SK-N-SH (cell line): Measurements from ENCODE around the gene VIPR2. TPM values are rescaled to one million over a fixed set of nuclear protein-coding genes. Genes with fewer than 3 reads are reported as not detected.

ENCODE experiments used
- CTCF ChIA-PET: fragments of 300-600, 350-600 bp; formaldehyde crosslinking; extraction: SDS; loops from one replicate; lab custom pipeline; 2021; lab: Yijun Ruan, JAX
- POLR2A ChIA-PET: fragments of 350-600 bp; sonication (Branson Sonifier 250); formaldehyde crosslinking; extraction: SDS; loops from one replicate; lab custom pipeline; 2020; ENCODE audit warnings: antibody characterized with exemption, inconsistent platforms; lab: Yijun Ruan, JAX
- DNase-seq: peaks from one replicate; pipeline ENCODE4 v3.0.0; 2012
- H2AFZ ChIP-seq: fragments of 200-600 bp; sonication (generic); 2 replicates; pipeline ENCODE4 v1.8.1; 2016; ENCODE audit warnings: antibody characterized with exemption, mild to moderate bottlenecking, low read depth
- H3F3A ChIP-seq: fragments of 200-600 bp; sonication (generic); replicated peaks from 2 replicates; pipeline ENCODE3; 2016; ENCODE audit warnings: antibody characterized with exemption, mild to moderate bottlenecking; ENCODE audit not compliant: insufficient read depth
- H3K27ac ChIP-seq, 2 experiments: fragments of 200-500 bp in 1 of 2; fragments of 200-600 bp in 1 of 2; sonication (Bioruptor generic) in 1 of 2; sonication (generic), shearing (Covaris generic) in 1 of 2; 2 replicates each; pipeline versions ENCODE4 v1.5.1 to v1.6.1; 2014 to 2016; ENCODE audit warnings: low read depth in 2 of 2, inconsistent platforms in 1 of 2, low read length in 1 of 2, mild to moderate bottlenecking in 1 of 2, mixed read lengths in 1 of 2
- H3K27me3 ChIP-seq: fragments of 200-600 bp; sonication (generic), shearing (Covaris generic); 2 replicates; pipeline ENCODE4 v1.6.1; 2016; ENCODE audit warnings: mixed run types; ENCODE audit not compliant: insufficient read depth
- H3K36me3 ChIP-seq, 2 experiments: fragments of 200-500 bp in 1 of 2; fragments of 200-600 bp in 1 of 2; sonication (Bioruptor generic) in 1 of 2; sonication (generic) in 1 of 2; replicated peaks in 1 of 2; 2 replicates each; pipeline versions ENCODE3 to v1.5.1; 2014 to 2016; ENCODE audit warnings: low read length in 1 of 2, mild to moderate bottlenecking in 1 of 2; ENCODE audit not compliant: insufficient read depth in 2 of 2, control insufficient read depth in 1 of 2
- H3K4me1 ChIP-seq, 2 experiments: fragments of 200-500 bp in 1 of 2; fragments of 200-600 bp in 1 of 2; sonication (Bioruptor generic) in 1 of 2; sonication (generic), shearing (Covaris generic) in 1 of 2; 2 replicates each; pipeline versions ENCODE4 v1.5.1 to v1.6.1; 2014 to 2016; ENCODE audit warnings: low read depth in 1 of 2, low read length in 1 of 2, mixed run types in 1 of 2; ENCODE audit not compliant: insufficient read depth in 2 of 2, control insufficient read depth in 1 of 2
- H3K4me2 ChIP-seq: fragments of 200-600 bp; sonication (generic), shearing (Covaris generic); 2 replicates; pipeline ENCODE4 v1.6.1; 2017; ENCODE audit warnings: mixed run types
- H3K4me3 ChIP-seq, 2 experiments: fragments of 200-500 bp in 1 of 2; fragments of 200-600 bp in 1 of 2; sonication (Bioruptor generic) in 1 of 2; sonication (generic), shearing (Covaris generic) in 1 of 2; 2 replicates each; pipeline versions ENCODE4 v1.5.1 to v1.8.1; 2014 to 2016; ENCODE audit warnings: low read depth in 2 of 2, inconsistent platforms in 1 of 2, low read length in 1 of 2, mild to moderate bottlenecking in 1 of 2, mixed read lengths in 1 of 2, moderate library complexity in 1 of 2
- H3K79me2 ChIP-seq: fragments of 200-600 bp; sonication (generic); 2 replicates; pipeline ENCODE4 v1.8.1; 2017; ENCODE audit warnings: mild to moderate bottlenecking; ENCODE audit not compliant: insufficient read depth
- H3K9ac ChIP-seq: fragments of 200-600 bp; sonication (generic); 2 replicates; pipeline ENCODE4 v1.6.1; 2017; ENCODE audit warnings: mixed run types
- H3K9me2 ChIP-seq: fragments of 200-600 bp; sonication (generic); 2 replicates; pipeline ENCODE4 v1.6.1; 2017; ENCODE audit warnings: mixed run types
- H3K9me3 ChIP-seq: fragments of 200-600 bp; sonication (generic); 2 replicates; pipeline ENCODE4 v1.6.1; 2017; ENCODE audit warnings: mixed run types, mild to moderate bottlenecking, moderate library complexity
- H4K20me1 ChIP-seq: fragments of 200-600 bp; sonication (generic); 2 replicates; pipeline ENCODE4 v1.6.1; 2017; ENCODE audit warnings: mild to moderate bottlenecking, mixed run types; ENCODE audit not compliant: insufficient read depth
- CHD2 ChIP-seq: fragments of 150-350 bp; IDR thresholded peaks from 2 replicates; pipeline ENCODE4 v1.6.1; 2018; ENCODE audit warnings: low read length; ENCODE audit not compliant: partially characterized antibody
- CTCF ChIP-seq: fragments of 200-600 bp; sonication (generic); IDR thresholded peaks from 2 replicates; pipeline ENCODE4 v1.6.1; 2017; ENCODE audit warnings: antibody characterized with exemption, mild to moderate bottlenecking, moderate library complexity
- ELF1 ChIP-seq: IDR thresholded peaks from 2 replicates; pipeline ENCODE4 v1.4.0; 2012
- FOSL2 ChIP-seq: IDR thresholded peaks from 2 replicates; pipeline ENCODE4 v1.4.0; 2012; ENCODE audit warnings: low read depth, mild to moderate bottlenecking, moderate library complexity, borderline replicate concordance
- GABPA ChIP-seq: IDR thresholded peaks from 2 replicates; pipeline ENCODE4 v1.4.0; 2012; ENCODE audit warnings: low read depth, mild to moderate bottlenecking
- GATA2 ChIP-seq: sonication (generic); formaldehyde crosslinking; IDR thresholded peaks from 2 replicates; pipeline ENCODE4 v1.5.0; 2020; ENCODE audit warnings: mild to moderate bottlenecking, missing genetic modification reagents
- JUND ChIP-seq: IDR thresholded peaks from 2 replicates; pipeline ENCODE4 v1.4.0; 2012
- MXI1 ChIP-seq: IDR thresholded peaks from 2 replicates; pipeline ENCODE4 v1.6.1; 2012; ENCODE audit warnings: mild to moderate bottlenecking, low read depth, low read length, improper control_type of control experiment
- NRF1 ChIP-seq: IDR thresholded peaks from 2 replicates; pipeline ENCODE4 v1.6.1; 2012; ENCODE audit warnings: low read depth, mild to moderate bottlenecking, low read length
- PBX3 ChIP-seq: IDR thresholded peaks from 2 replicates; pipeline ENCODE4; 2012
- POLR2AphosphoS5 ChIP-seq: IDR thresholded peaks from 2 replicates; pipeline ENCODE4 v1.6.1; 2012; ENCODE audit warnings: low read depth, low read length
- RAD21 ChIP-seq: IDR thresholded peaks from 2 replicates; pipeline ENCODE4 v1.6.1; 2012; ENCODE audit warnings: mild to moderate bottlenecking, low read length
- RFX5 ChIP-seq: IDR thresholded peaks from 2 replicates; pipeline ENCODE4 v1.6.1; 2012; ENCODE audit warnings: mild to moderate bottlenecking, improper control_type of control experiment, low read length
- RXRA ChIP-seq: IDR thresholded peaks from 2 replicates; pipeline ENCODE4 v1.4.0; 2012; ENCODE audit warnings: low read depth, mild to moderate bottlenecking, borderline replicate concordance
- SIN3A ChIP-seq: IDR thresholded peaks from 2 replicates; pipeline ENCODE4 v1.6.1; 2012; ENCODE audit warnings: low read depth, mild to moderate bottlenecking, low read length, moderate library complexity, borderline replicate concordance
- SMC3 ChIP-seq: IDR thresholded peaks from 2 replicates; pipeline ENCODE4 v1.6.1; 2012; ENCODE audit warnings: low read depth, low read length, improper control_type of control experiment
- TAF1 ChIP-seq: IDR thresholded peaks from 2 replicates; pipeline ENCODE4 v1.6.1; 2012; ENCODE audit warnings: low read depth, mild to moderate bottlenecking, low read length, moderate library complexity, borderline replicate concordance
- TCF12 ChIP-seq: IDR thresholded peaks from 2 replicates; pipeline ENCODE4 v1.4.0; 2012
- USF1 ChIP-seq: IDR thresholded peaks from 2 replicates; pipeline ENCODE4 v1.4.0; 2012; ENCODE audit warnings: low read depth, borderline replicate concordance
- WGBS: methylation state at CpG from one replicate; pipeline ENCODE4 v1.1.6; 2017; ENCODE audit warnings: low lambda C conversion rate; 5-methylcytosine and 5-hydroxymethylcytosine counted together
- polyA plus RNA-seq, 3 experiments: library from polyadenylated mRNA; depleted of rRNA; stranded (reverse); fragments of >200 nt; gene quantifications; 2 replicates each; pipeline ENCODE4 v1.2.3, GENCODE V29; 2012

VIPR2 gene
- polyA plus RNA-seq, 1 of the 3 experiments (the other 2 are of a cell fraction): not detected

GRCh38 chr7:159064816-159065510, 79.7 kb downstream of the VIPR2 start:
- TF ChIP-seq RFX5: no peak
- TF ChIP-seq TCF12: no peak
- no peak for TF ChIP-seq POLR2AphosphoS5
- TF ChIP-seq TAF1: no peak
- no peak overlapping the region for H3K4me3 ChIP-seq
- POLR2A ChIA-PET: no interaction called here

GRCh38 chr7:159064121-159064815, 80.4 kb downstream of the VIPR2 start:
- Histone ChIP-seq H3K9ac (no peak overlapping the region), H4K20me1 (no peaks in the 10 kb centered on the region), H3K27me3 (no peaks in the 10 kb centered on the region), H3K4me3 (no peak overlapping the region), H3K4me1 (peaks cover 0 to 4% of the 10 kb centered on the region in 2 experiments; a peak in 1 of 4 replicates), H3K9me3 (no peaks in the 10 kb centered on the region), H3K36me3 (no peaks in the 10 kb centered on the region), H3K4me2 (no peak overlapping the region), H3F3A (no peaks in the 10 kb centered on the region), H3K9me2 (no peaks in the 10 kb centered on the region), H3K27ac (no peak overlapping the region), H2AFZ (no peak overlapping the region), H3K79me2 (no peaks in the 10 kb centered on the region)
- ChIA-PET POLR2A (no interaction called here), CTCF (no interaction called here)
- 76% methylated on average over 41 of the region's 48 CpGs for WGBS
- TF ChIP-seq JUND (no peak), NRF1 (no peak), USF1 (no peak), CTCF (no peak), MXI1 (no peak), SIN3A (no peak), FOSL2 (no peak), RAD21 (no peak), GATA2 (CRISPR knock-in tag) (no peak), GABPA (no peak), SMC3 (no peak), POLR2AphosphoS5 (no peak), CHD2 (no peak), ELF1 (no peak), RXRA (no peak), PBX3 (no peak)
- no peak for DNase-seq

More at GRCh38 chr7:159064816-159065510, 79.7 kb downstream of the VIPR2 start:
- no peaks in the 10 kb centered on the region for H3K36me3 ChIP-seq
- H3K9ac ChIP-seq: no peak overlapping the region
- 68% methylated on average over 22 of the region's 23 CpGs for WGBS
- no peak overlapping the region for H3K4me2 ChIP-seq
- no peaks in the 10 kb centered on the region for H3F3A ChIP-seq
- H3K79me2 ChIP-seq: no peaks in the 10 kb centered on the region
- H2AFZ ChIP-seq: no peak overlapping the region
- H3K4me1 ChIP-seq: peaks cover 0 to 4% of the 10 kb centered on the region in 2 experiments; a peak in 1 of 4 replicates
- no peak overlapping the region for H3K27ac ChIP-seq
- H3K9me3 ChIP-seq: no peaks in the 10 kb centered on the region
- H3K9me2 ChIP-seq: no peaks in the 10 kb centered on the region
- DNase-seq: no peak
- CTCF ChIA-PET: no interaction called here
- no peaks in the 10 kb centered on the region for H3K27me3 ChIP-seq
- H4K20me1 ChIP-seq: no peaks in the 10 kb centered on the region
